HK-2 (cell line): Measurements from ENCODE around the gene PNMA6E.

Experiments
- DNase-seq: peaks from one replicate; pipeline ENCODE4 v3.0.0-alpha.2; 2018; ENCODE audit not compliant: unreplicated experiment

The PNMA6E gene

DNA sequence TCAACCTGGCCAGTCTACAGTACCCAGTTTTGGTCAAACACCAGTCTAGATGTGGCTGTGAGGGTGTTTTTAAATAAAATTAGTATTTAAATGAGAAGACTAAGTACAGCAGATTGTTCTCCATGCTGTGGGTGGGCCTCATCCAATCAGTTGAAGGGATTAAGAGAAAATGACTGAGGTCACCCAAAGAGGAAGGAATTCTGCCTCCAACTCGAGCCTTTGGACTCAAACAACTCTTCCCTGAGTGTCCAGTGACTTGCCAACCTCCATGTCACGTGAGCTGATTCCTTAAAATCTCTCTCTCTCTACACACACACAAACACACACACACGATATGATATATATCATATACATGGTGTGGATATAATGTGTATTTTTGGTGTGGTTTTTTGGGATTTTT is 34.7 kb upstream of the PNMA6E start:
- DNase-seq: no peak

GRCh38 chrX:153434801-153435200 is 33.7 kb upstream of the PNMA6E start:
- DNase-seq: no peak

- DNase-seq: no peak
Measured at GRCh38 chrX:153433781-153434285, 32.7 kb upstream of the PNMA6E start.

DNA sequence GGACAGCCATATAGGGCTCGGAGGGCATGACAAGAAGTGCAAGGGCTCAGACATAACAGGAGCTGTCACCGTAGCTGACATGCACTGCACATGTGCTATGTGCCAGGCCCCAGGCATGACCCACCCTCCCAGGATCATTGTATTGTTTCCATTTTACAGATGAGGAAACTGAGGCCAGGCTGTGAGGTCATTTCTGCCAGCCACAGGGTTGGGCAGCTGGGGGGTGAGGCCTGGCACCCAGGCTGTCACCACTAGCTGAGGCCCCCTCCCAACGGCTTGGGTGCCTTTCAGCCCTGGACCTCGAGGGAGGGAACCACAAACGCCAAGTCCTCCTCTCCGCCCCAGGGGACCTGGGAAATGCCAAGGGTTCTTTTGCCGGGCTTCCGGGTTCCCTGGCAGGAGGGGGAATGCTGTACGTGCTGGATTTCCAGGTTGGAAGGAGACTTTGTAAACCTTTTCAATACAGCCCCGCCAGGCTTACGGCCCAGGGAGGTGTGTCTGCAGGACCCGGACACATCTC is 32.1 kb upstream of the PNMA6E start:
- no peak for DNase-seq

DNA sequence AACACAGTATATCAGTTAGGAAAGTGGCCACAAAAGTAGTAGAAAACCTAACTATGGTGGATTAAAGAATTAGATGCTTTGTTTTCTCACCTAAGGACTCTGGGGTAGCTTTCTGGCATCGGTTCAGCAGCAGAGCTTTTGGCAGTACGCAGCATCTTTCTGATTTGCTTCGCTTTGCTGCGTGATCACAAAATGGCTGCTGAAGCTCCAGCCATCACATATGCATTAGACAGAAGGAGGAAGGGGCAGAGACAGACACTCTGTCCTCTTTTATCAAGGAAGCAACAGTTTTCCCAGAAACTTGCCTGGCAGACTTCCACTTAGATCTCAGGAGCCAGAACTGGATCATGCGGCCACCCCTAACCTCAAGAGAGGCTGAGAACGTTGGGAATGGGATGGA is 29.6 kb upstream of the PNMA6E start:
- no peak for DNase-seq

GRCh38 chrX:153426204-153426603 is 25.1 kb upstream of the PNMA6E start:
- no peak for DNase-seq

- no peak for DNase-seq
Measured at GRCh38 chrX:153423652-153424051, 22.5 kb upstream of the PNMA6E start.

- DNase-seq: no peak
Measured at GRCh38 chrX:153421856-153422255, 20.7 kb upstream of the PNMA6E start.

DNA sequence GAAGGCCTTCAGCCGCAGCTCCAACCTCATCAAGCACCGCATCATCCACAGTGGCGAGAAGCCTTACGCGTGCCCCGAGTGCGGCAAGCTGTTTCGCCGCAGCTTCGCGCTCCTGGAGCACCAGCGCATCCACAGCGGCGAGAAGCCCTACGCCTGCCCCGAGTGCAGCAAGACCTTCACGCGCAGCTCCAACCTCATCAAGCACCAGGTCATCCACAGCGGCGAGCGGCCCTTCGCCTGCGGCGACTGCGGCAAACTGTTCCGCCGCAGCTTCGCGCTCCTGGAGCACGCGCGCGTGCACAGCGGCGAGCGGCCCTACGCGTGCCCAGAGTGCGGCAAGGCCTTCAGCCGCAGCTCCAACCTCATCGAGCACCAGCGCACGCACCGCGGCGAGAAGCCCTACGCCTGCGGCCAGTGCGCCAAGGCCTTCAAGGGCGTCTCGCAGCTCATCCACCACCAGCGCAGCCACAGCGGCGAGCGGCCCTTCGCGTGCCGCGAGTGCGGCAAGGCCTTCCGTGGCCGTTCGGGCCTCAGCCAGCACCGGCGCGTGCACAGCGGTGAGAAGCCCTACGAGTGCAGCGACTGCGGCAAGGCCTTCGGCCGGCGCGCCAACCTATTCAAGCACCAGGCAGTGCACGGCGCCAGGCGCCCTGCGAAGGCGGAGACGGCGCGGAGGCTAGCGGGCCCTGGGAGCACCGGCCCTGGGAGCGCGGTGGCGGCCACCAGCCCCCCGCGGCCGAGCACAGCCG is 19.9 kb upstream of the PNMA6E start:
- no peak for DNase-seq

DNA sequence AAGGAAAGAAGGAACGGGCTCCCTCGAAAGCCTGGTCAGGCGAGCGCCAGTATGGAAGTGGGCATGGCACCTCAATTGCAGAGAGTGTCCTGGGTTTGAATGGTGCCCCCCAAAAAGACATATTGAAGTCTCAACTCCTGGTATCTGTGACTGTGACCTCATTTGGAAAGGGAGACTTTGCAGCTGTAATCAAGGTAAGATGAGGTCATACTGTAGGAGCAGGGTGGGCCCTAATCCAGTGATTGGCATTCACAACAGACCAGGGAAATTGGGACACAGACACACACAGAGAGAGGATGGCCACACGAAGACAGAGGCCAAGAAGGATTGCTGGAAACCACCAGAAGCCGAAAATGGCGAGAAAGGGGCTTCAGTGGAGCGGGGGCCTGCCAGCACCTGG is 16.5 kb upstream of the PNMA6E start:
- DNase-seq: no peak

DNA sequence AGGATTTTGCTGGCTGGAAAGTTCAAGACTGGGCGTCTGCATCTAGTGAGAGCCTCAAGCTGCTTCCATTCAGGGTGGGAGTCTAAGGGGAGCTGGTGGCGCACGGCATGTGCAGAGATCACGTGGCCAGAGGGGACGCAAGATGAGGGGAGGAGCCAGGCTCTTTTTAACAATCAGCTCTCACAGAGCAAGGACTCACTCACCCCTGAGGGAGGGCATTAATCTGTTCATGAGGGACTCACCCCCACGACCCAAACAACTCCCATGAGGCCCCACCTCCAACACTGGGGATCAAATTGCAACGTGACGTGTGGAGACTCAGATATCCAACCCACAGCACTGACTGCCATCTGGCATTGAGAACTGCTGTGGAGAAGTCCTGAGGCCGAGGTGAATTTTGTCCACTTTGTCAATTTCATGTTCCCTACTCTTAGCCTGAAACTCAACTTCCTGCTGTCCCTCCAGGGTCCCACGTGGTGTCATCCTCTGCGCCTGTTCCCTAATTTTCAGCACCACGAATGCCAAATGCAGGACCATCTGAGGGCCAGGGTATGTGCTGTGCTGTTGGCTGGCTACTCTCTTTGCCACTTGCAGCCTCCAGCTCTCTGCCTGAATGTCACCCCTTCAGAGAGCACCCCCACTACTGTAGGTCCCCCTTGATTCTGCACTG is 15.8 kb upstream of the PNMA6E start:
- no peak for DNase-seq

DNA sequence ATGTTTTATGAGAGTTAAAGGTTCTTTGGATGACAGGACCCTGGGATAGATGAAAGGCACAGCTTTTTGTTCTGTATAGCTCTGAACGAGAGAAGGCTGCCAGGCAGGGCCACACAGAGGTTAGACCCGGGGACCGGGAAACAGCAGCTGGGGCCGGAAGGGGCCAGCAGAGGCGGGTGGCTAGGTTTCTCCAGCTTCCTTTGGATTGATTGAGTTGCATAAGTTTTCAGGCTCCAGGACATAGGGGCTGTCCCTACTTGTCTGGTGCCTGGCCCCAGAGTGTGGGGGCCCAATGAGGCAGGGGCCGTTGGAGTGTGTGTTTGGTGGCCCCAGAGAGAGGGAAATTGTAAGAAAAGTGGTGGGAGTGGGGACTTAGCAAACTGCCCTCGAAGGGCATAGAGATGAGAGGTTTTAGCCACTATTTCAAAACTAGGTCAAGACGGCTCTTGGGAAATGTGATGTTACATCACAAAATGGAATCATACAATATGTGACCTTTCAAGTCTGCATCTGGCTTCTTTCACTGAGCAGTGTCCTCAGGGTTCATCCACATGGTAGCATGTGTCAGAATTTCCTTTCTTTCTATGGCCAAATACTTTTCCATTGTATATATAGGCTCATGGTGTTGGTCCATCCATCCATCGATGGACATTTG is 13.8 kb upstream of the PNMA6E start:
- no peak for DNase-seq

DNA sequence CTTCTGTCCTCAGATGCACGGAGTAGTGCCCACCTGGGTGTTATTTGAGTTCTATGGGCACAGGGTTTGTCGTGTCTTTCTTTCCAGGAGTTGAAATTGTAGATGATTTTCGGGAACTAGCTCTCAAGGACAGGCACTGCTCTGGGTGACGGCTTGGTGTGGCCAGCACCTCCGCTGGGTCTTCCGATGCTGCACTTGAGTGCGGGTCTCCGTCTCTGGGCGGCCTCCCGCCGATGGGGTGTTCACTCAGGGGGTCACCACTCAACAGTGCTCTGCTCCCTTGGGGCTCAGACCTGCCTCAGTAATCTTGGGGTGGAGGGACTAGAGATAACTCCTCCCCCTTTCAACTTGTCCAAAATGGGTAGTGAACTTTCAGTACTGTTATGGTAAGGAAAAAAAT is 12.6 kb upstream of the PNMA6E start:
- no peak for DNase-seq

DNA sequence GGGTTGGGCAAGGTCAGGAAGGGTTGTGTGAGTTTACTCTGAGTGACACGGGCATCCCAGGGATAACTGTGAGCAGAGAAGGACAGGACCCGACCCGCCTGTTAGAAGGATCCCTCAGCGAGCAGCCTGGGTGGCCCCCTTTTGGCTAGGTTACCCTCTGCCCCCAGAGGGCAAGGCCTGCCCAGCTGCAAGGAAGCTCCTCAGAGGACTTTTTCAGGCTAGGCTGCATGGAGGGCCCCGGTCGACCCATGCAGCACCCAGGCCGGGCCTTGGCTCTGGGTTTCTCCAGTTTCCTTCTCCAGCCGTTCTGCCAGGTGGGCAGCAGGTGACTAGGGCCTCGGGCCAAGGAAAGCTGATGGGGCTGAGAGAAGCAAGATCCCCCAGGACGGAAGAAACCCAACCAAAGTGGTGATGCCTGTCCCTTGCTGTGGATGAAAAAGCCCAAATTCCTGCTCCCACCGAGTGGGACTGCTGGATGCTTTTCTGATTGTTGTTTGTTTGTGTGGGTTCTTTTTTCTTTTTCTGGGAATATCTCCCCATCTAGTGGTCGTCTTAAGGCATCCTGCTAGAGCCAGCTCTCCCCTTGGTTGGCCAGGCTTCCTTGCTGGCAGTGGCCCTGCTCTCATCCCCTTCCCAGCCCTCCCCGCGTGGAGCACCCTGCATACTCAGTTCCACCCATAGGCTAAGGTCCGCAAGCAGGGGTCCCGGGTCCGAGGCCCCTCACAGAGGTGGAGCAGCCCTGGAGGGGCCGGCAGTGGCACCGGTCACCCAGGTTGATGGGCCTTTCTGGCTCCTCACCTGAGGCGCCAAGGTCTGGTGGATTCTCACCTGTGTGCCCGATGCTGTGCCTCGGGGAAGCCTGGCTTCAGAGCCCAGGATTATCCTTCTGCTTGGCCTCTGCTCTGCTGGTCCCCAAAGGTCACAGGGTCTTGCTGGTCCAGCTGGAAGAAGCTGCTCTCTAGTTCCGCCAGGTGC is 11.9 kb upstream of the PNMA6E start:
- no peak for DNase-seq

DNA sequence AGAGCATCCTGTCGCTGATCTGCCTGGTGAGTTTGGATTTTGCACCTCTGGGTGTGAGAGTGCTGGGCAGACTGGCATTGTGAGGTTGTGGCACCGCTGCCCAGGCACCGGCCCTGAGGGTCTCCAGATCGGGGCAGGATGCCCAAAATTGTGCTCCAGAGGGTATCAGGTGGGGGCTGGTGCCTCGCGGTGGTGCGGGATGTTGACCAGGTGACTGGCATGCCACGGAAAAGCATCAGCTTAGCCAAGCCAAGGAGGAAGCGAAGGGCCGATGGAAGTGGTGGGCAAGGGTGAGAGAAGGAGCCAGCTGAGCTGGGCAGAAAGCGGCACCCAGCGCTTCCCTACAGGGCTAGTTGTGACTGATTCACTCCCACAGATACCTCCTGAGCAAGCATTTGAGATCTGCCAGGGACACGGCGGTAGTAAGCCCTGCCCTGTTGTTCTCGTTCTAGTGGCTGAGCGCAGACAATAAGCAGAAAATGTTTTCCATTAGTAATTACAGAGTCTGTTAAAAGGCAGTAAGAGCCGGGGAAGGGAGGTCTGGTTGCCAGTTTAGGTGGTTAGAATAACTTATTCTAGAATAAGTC is 10.9 kb upstream of the PNMA6E start:
- no peak for DNase-seq

GRCh38 chrX:153411255-153411987 is 10.3 kb upstream of the PNMA6E start, which contains the start of gene ZFP92:
TSS of gene ZFP92 (plus strand) at chrX:153411472. CDS start at chrX:153418323, 6,851 bp downstream.
- DNase-seq: no peak

DNA sequence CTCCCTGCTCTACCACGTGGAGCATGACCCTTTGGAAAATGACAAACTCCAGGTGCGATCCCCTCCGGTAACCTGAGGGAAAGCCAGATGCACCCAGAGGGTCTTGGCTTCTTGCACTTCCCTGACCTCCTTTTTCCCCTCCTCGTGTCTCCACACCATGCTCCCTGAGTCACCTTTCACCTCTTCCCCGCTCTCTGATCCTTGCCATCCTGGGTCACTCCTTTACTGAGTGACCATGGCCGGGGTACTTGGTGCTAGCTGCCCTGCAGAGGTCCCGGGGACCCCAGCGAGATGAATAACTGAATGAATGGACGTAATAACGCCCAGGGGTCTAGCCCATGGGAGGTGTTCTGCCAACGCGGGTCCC is 9.7 kb upstream of the PNMA6E start:
- no peak for DNase-seq

GRCh38 chrX:153410373-153410772 is 9.2 kb upstream of the PNMA6E start:
- no peak for DNase-seq

DNA sequence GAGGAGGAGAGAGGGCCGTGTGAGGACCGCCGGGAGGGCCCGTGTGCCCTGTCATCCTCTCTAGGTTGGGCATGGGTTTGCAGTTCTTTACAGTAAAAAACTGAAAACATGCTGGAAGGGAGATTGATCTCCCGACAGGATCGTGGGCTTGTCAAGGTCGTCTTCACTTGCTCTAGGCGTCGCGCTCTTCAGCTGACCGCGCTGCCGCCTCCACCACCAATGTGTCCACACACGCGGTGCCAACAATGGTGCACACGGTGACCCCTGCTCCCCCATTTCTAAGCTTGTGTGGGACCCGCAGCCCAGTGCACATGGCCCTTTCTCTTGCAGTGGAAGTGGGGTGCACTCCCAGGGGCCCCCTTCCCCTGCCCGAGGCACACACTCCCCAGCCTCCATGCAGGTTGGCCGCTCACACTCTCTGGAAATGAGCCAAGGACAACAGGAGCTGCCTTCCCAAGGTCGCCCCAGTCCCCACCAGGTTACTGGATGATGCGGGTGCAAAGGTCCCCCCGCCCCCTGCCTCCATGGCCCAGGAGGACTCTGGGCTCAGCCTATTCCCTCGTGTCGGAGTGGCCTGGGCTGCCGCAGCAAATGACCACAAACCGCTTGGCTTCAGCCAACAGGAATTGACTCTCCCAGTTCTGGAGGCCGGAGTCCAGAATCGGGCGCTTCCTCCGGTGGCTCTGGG is 8.4 kb upstream of the PNMA6E start:
- DNase-seq: no peak

DNA sequence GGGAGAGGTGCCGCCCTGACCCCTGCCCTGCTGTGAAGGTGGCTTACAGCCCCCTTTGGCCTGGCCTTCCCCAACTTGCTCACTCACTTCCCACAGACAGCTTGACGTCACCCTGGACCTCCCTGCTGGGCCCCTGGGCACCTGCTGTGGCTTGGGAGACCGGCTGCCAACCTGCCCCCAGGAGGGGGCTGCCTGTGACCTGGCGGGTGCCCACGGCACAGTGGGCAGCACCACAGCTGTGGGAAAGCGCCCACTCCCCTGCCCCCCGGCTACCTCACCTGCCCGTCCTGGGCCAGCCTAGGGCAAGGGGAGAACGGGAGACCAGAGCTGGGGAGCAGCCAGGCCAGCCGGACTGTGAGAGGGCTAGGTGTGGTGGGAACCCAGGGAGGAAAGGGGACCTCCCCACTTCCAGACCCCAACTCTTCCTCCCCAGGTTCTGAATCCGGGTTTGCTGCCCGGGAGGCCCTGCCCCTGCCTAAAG is 7.8 kb upstream of the PNMA6E start:
- DNase-seq: no peak
